A549 treated with GW870086 at 1 μM for 4 hours (cell line): ENCODE results near the gene PABPC5. TPM values are rescaled to one million over a fixed set of nuclear protein-coding genes. Genes with fewer than 3 reads are reported as not detected.

Experiments used
- total RNA-seq: library from RNA; stranded (reverse); fragments of 200-300 nt; extraction: Qiagen RNA extraction; gene quantifications from 5 replicates; pipeline ENCODE4 v1.2.3, GENCODE V29; 2022; ENCODE audit warnings: low read depth

Gene PABPC5
- total RNA-seq = 0.08 TPM in 1 of 5 replicates, not detected in the others

DNA sequence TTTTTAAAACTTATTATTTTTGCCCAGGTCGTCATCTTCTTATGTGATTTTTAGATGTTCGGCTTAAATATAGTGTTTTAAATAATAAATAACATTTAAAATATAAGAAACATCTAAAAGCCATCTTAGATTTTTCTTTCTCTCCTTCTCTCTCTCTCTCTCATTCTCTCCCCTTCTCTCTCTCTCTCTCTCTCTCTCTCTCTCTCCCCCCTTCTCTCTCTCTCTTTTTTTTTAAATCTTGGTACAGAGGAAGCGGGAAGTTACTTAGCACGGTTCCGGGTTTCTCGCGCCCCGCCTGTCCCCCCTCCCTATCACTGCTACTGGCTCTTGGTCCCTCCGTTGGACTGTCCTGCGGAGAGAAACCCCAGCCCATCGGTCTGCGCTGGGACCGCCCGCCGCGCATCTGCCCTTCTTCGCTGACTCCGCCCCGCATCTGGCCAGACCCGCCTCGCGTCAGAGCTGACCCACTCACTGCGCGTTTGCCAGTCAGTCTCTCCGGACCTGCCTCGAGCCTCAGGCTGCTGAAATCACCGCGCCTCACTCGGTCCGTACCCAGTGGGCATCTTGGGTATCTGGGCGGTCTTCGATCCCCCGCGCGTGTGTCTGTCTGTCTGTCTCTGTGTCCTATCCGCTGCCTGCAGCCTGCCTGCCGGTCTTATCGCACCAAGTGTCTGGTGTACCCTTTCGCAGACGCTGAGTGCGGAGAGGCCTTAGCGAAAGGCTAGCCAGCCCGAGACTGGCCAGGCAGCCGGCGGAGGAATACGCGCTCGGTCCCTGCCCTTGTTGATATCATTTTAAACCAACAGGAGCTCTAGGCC lies at the start of gene PABPC5:
TSS of gene PABPC5 (plus strand) at position 489 of the 818 bp plus-strand sequence. CDS start 739 bp downstream, outside the sequence.

